SH-SY5Y (cell line): ENCODE data around the gene LTBP1.

ENCODE experiments used
- GATA2 ChIP-seq: IDR thresholded peaks from 2 replicates; pipeline ENCODE4 v1.6.1; 2011; ENCODE audit warnings: mild to moderate bottlenecking, low read depth, low read length
- GATA3 ChIP-seq: IDR thresholded peaks from 2 replicates; pipeline ENCODE4 v1.6.1; 2011; ENCODE audit warnings: low read depth, mild to moderate bottlenecking, low read length, moderate library complexity

- TF ChIP-seq GATA2: no peak
- no peak for TF ChIP-seq GATA3
Observed at GRCh38 chr2:33268246-33268831, 321.6 kb downstream of the LTBP1 start.
